Type B pancreatic cell (in vitro differentiated cells): ENCODE data around the gene HDAC9. TPM values are rescaled to one million over a fixed set of nuclear protein-coding genes. Genes with fewer than 3 reads are reported as not detected.

Experiments
- DNase-seq: peaks from one replicate; pipeline ENCODE4 v3.0.0; 2021; ENCODE audit warnings: mixed read lengths; ENCODE audit not compliant: unreplicated experiment; ENCODE audit errors: extremely low spot score
- H3K27ac Mint-ChIP-seq: 2 replicates; pipeline ENCODE4 v1.8.0; 2021; ENCODE audit warnings: mild to moderate bottlenecking, mixed read lengths
- H3K27me3 Mint-ChIP-seq: 2 replicates; pipeline ENCODE4 v1.8.0; 2021; ENCODE audit warnings: mixed read lengths
- H3K36me3 Mint-ChIP-seq: 2 replicates; pipeline ENCODE4 v1.8.0; 2021; ENCODE audit warnings: mixed read lengths
- H3K4me1 Mint-ChIP-seq: one replicate; pipeline ENCODE4 v1.8.0; 2021; ENCODE audit warnings: mixed read lengths; ENCODE audit not compliant: unreplicated experiment
- H3K4me3 Mint-ChIP-seq: 2 replicates; pipeline ENCODE4 v1.8.0; 2021; ENCODE audit warnings: mild to moderate bottlenecking, mixed read lengths
- H3K9me3 Mint-ChIP-seq: 2 replicates; pipeline ENCODE4 v1.8.0; 2021; ENCODE audit warnings: mixed read lengths
- total RNA-seq: library from RNA; stranded (reverse); gene quantifications from 2 replicates; pipeline ENCODE4 v1.2.1, GENCODE V29; 2021; ENCODE audit warnings: low replicate concordance
- TF ChIP-seq, protein P1 (sequence below): fragments of 200-600 bp; sonication (generic); conservative IDR thresholded peaks from 2 replicates; pipeline ENCODE4 v1.5.0; 2021; ENCODE audit warnings: antibody characterized with exemption, mild to moderate bottlenecking

The HDAC9 gene
- total RNA-seq, 1 donor from 2014 or later: 6.8 TPM

DNA sequence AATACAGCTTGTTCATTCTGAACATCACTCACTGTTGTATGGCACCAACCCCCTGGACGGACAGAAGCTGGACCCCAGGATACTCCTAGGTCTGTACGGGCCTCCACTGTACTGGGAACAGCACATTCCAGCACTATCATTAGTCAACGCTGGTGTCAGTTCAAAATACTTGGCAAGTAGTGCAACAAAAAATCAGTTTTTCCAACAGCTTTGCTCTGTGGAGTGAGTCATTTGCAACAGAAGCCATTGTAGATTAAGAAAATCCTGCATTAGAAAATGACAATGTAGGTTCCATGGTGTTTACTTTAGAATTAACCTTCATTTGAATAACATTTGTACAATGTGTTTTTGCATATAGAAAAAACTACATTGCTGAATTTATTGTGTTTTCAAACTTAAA lies 266.6 kb downstream of the HDAC9 start:
- TF ChIP-seq, protein P1, sequence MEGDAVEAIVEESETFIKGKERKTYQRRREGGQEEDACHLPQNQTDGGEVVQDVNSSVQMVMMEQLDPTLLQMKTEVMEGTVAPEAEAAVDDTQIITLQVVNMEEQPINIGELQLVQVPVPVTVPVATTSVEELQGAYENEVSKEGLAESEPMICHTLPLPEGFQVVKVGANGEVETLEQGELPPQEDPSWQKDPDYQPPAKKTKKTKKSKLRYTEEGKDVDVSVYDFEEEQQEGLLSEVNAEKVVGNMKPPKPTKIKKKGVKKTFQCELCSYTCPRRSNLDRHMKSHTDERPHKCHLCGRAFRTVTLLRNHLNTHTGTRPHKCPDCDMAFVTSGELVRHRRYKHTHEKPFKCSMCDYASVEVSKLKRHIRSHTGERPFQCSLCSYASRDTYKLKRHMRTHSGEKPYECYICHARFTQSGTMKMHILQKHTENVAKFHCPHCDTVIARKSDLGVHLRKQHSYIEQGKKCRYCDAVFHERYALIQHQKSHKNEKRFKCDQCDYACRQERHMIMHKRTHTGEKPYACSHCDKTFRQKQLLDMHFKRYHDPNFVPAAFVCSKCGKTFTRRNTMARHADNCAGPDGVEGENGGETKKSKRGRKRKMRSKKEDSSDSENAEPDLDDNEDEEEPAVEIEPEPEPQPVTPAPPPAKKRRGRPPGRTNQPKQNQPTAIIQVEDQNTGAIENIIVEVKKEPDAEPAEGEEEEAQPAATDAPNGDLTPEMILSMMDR: no peak
- H3K27ac Mint-ChIP-seq: no peak overlapping the region
- H3K27me3 Mint-ChIP-seq: no peaks in the 10 kb centered on the region
- no peak overlapping the region for H3K4me3 Mint-ChIP-seq
- DNase-seq: no peak
- peaks cover 29% of the 10 kb centered on the region for H3K4me1 Mint-ChIP-seq
- H3K36me3 Mint-ChIP-seq: no peaks in the 10 kb centered on the region
- no peaks in the 10 kb centered on the region for H3K9me3 Mint-ChIP-seq

DNA sequence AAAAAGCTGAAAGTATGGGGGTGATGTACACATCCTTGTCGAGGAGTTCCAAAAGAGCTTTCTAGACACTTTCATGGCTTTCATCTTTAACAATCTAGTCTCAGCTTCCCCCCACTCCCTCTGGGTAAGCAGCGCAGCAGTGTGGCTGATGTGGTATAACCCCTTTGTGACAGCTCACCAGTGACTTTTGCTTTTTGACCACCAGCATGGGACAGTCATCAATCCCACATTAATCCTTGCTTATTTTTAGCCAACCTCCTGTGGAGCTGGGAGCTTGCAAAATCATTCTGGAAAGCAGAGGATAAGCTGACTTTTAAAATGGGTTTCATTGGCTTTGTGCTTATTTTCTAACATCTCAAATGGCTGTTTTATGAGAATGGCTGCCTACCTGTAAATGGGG lies 272.7 kb downstream of the HDAC9 start:
- Mint-ChIP-seq H3K4me1 (peaks cover 13% of the 10 kb centered on the region), H3K4me3 (no peak overlapping the region), H3K36me3 (no peaks in the 10 kb centered on the region), H3K27ac (no peak overlapping the region), H3K27me3 (no peaks in the 10 kb centered on the region), H3K9me3 (no peaks in the 10 kb centered on the region)
- TF ChIP-seq, protein P1: no peak
- no peak for DNase-seq

DNA sequence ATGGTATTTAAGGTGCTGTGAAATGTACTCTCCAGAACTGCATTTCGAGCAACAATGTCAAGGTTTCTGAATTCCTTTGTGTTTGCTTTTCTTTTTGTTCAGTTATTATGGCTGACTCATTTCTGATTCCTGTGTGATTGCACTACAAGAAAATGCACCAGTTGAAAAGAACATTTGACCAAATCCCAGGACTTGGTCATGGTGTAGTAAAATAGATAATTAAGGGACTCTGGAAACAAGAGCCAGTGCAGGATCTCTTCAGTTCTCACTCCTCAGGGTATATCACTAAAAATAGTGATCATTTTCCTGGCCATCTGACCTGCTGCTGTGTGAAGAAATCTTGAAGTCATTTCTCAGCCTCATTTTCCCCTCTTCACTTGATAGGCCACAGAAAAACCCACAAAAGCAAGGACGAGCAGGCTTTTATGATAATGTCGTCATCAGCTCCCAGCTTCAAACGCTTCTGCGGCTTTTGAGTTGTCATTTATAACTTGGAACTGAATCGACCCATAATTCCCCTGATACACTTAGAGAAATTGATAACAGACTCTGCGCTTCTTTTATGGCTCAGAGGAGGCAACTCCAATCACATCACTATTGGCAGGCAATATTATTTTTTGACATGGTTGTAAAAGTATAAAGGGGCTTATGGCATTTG lies 274.7 kb downstream of the HDAC9 start:
- H3K27me3 Mint-ChIP-seq: no peaks in the 10 kb centered on the region
- TF ChIP-seq, protein P1: no peak
- H3K4me1 Mint-ChIP-seq: peaks cover 13% of the 10 kb centered on the region
- no peak overlapping the region for H3K4me3 Mint-ChIP-seq
- no peaks in the 10 kb centered on the region for H3K9me3 Mint-ChIP-seq
- no peak for DNase-seq
- no peak overlapping the region for H3K27ac Mint-ChIP-seq
- H3K36me3 Mint-ChIP-seq: no peaks in the 10 kb centered on the region

DNA sequence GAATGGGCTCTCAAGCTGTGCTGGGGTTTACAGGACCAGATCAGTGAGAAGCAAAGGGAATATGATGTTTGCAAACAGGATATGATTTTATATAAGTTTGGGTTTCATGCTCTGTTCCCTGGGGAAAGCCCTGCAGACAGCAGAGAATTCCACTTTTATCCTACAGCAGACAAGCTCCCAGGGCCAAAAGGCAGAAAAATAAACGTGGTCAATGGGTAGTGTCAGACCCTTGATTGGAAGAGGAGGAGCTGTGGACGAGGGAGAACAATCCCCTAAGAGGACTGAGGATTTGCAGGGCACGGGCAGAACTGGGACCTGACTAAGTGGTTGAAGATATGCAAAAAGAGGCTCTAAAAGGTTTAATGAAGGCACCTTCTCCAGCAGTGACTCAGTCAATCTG lies 275.3 kb downstream of the HDAC9 start:
- no peak overlapping the region for H3K27ac Mint-ChIP-seq
- no peak for DNase-seq
- H3K36me3 Mint-ChIP-seq: no peaks in the 10 kb centered on the region
- no peaks in the 10 kb centered on the region for H3K27me3 Mint-ChIP-seq
- H3K9me3 Mint-ChIP-seq: no peaks in the 10 kb centered on the region
- H3K4me3 Mint-ChIP-seq: no peak overlapping the region
- peaks cover 13% of the 10 kb centered on the region for H3K4me1 Mint-ChIP-seq
- TF ChIP-seq, protein P1: no peak

DNA sequence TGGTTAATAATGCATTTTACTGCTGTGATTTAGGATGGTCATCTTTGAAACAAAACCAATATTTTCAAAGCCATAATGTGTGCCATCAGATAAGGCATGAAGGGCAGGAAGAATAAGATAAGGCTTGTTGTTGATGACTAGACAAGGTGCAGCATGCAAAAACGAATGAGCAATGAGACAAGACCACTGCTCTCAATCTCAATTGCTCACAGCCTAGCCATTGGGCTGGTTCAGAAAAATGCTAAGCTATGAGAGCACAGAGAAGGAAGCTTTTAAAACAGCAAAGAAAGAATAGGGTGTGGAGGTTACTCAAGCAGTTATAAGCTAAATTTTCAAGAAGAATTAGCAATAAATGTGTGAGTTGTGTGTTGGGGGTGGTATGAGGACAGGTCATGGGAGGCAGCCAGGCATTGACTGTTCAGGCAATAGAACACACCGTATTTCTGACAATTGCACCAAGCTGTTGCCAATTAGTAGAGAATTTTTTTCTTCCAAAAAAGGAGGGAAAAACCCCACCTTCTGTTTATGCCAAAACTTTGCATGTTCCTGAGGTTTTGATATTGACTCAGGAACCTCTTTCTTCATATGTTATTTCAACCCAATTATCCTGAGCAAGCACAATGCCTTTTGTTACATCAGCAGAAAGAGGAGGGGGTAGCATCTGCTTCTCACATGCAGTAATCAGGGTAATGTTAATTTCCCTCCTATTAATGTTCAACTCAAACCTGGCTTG lies 276.5 kb downstream of the HDAC9 start:
- TF ChIP-seq, protein P1: no peak
- no peaks in the 10 kb centered on the region for H3K27me3 Mint-ChIP-seq
- H3K9me3 Mint-ChIP-seq: no peaks in the 10 kb centered on the region
- H3K4me1 Mint-ChIP-seq: peaks cover 13% of the 10 kb centered on the region
- no peak overlapping the region for H3K4me3 Mint-ChIP-seq
- no peaks in the 10 kb centered on the region for H3K36me3 Mint-ChIP-seq
- H3K27ac Mint-ChIP-seq: no peak overlapping the region
- DNase-seq: no peak
